ENCODE data around the gene MRGPRX4. TPM values are rescaled to one million over a fixed set of nuclear protein-coding genes. Genes with fewer than 3 reads are reported as not detected.

MRGPRX4 gene
- total and polyA plus RNA-seq, 2 of the 4 experiments (the other 2 are of a cell fraction): 0.05 TPM; not detected in 1

GRCh38 chr11:18193010-18193409 lies 20.4 kb downstream of the MRGPRX4 start:
- 67% methylated on average over 1 of the region's 4 CpGs; no CpG with 5 or more reads in 1 of the 2 experiments for WGBS, 2 experiments (ENCODE audit: extremely low coverage in 2 of 2, insufficient read length in 1 of 2)
- H3K4me2 ChIP-seq (ENCODE audit: low read depth, low read length): no peak overlapping the region
- H4K91ac ChIP-seq (ENCODE audit: insufficient read depth, low read depth, low read length): no peak overlapping the region
- no peaks in the 10 kb centered on the region for H3K79me1 ChIP-seq (ENCODE audit: low read depth in 1 of 2, low read length in 2 of 2)
- no peak overlapping the region for H2BK120ac ChIP-seq (ENCODE audit: low read depth, low read length)
- H4K20me1 ChIP-seq (ENCODE audit: insufficient read depth, low read length): no peaks in the 10 kb centered on the region
- no peaks in the 10 kb centered on the region for H3K36me3 ChIP-seq (ENCODE audit: control insufficient read depth, insufficient read depth, low read length)
- in situ Hi-C loops (cut with MboI; ENCODE audit: low sequenced_read_pairs): no loop called here
- no peak overlapping the region for H3K4me3 ChIP-seq (ENCODE audit: insufficient read depth, low read depth, low read length)
- no peak overlapping the region for H3K9ac ChIP-seq (ENCODE audit: low read depth, low read length)
- no peak overlapping the region for H3K56ac ChIP-seq (ENCODE audit: extremely low read depth, insufficient read depth, low read length)
- H4K5ac ChIP-seq (ENCODE audit: low read depth, low read length): no peak overlapping the region
- no peak overlapping the region for H2BK15ac ChIP-seq (ENCODE audit: low read depth, low read length)
- no peaks in the 10 kb centered on the region for H3K27me3 ChIP-seq (ENCODE audit: control insufficient read depth, insufficient read depth, low read length)
- H2AK9ac ChIP-seq (replicated peaks; ENCODE audit: low read depth, low read length, poor library complexity): no peak overlapping the region
- TF ChIP-seq MAZ (IDR thresholded peaks at IDR 0.05; ENCODE audit: borderline replicate concordance, low read depth, low read length): no peak
- TF ChIP-seq CHD1 (IDR thresholded peaks at IDR 0.05; ENCODE audit: low read depth, low read length): no peak
- H3K23ac ChIP-seq (ENCODE audit: low read depth, low read length): no peak overlapping the region
- POLR2A ChIA-PET (ENCODE audit: unreplicated experiment): no interaction called here
- no peak for DNase-seq
- no peak overlapping the region for H3K4ac ChIP-seq (ENCODE audit: low read depth, low read length)
- H2AFZ ChIP-seq (replicated peaks; ENCODE audit: low read length, poor library complexity): no peak overlapping the region
- H2AK5ac ChIP-seq (ENCODE audit: low read depth, low read length): no peak overlapping the region
- no peak overlapping the region for H3K14ac ChIP-seq (replicated peaks; ENCODE audit: low read depth, low read length)
- H3K9me1 ChIP-seq (ENCODE audit: insufficient read depth, low read length): no peaks in the 10 kb centered on the region
- H4K8ac ChIP-seq (ENCODE audit: low read depth in 2 of 2, low read length in 2 of 2): no peak overlapping the region
- CTCF ChIA-PET: no interaction called here
- no peak overlapping the region for H2BK5ac ChIP-seq (ENCODE audit: low read depth, low read length, poor library complexity, severe bottlenecking)
- H3K9me3 ChIP-seq (ENCODE audit: control insufficient read depth, insufficient read depth, low read length): no peaks in the 10 kb centered on the region
- no peak overlapping the region for H2BK20ac ChIP-seq (ENCODE audit: low read depth, low read length)
- no peak overlapping the region for H3K27ac ChIP-seq (ENCODE audit: insufficient read depth, low read length)
- dilution Hi-C loops (cut with HindIII; ENCODE audit: low sequenced_read_pairs, unreplicated experiment): no loop called here
- intact Hi-C loops (cut with micrococcal nuclease): no loop called here
- H3K18ac ChIP-seq (ENCODE audit: low read depth, low read length): no peak overlapping the region
- BruUV-seq (replicated peaks): no TSS peak
- H3K4me1 ChIP-seq (ENCODE audit: control insufficient read depth, insufficient read depth, low read length): no peaks in the 10 kb centered on the region
- ATAC-seq (ENCODE audit: low read depth): no peak
